ENCODE results near the gene COQ9.

DNA sequence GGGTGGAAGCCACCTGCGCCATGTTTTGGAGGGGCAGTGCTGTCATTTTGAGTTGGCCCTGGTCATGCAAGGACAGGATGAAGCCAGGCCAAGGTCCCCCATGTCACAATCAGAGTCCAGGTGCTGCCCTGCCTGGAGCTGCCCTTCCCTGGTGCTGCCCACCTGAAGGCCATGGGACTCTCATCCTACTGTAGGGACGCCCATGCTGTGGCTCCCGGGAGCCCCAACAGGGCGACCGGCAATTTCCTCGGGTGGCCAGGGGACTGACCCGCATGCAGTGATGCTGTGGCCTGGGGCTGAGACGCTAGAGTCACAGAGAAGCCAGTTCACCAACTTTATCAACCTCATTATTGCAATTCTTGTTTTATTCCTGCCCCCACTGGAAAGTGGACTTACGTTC lies 34.7 kb upstream of the COQ9 start:
- TF ChIP-seq, protein P1, sequence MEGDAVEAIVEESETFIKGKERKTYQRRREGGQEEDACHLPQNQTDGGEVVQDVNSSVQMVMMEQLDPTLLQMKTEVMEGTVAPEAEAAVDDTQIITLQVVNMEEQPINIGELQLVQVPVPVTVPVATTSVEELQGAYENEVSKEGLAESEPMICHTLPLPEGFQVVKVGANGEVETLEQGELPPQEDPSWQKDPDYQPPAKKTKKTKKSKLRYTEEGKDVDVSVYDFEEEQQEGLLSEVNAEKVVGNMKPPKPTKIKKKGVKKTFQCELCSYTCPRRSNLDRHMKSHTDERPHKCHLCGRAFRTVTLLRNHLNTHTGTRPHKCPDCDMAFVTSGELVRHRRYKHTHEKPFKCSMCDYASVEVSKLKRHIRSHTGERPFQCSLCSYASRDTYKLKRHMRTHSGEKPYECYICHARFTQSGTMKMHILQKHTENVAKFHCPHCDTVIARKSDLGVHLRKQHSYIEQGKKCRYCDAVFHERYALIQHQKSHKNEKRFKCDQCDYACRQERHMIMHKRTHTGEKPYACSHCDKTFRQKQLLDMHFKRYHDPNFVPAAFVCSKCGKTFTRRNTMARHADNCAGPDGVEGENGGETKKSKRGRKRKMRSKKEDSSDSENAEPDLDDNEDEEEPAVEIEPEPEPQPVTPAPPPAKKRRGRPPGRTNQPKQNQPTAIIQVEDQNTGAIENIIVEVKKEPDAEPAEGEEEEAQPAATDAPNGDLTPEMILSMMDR (IDR thresholded peaks at IDR 0.05) = no peak
- TF ChIP-seq POLR2A (IDR thresholded peaks at IDR 0.05) (no peak), POLR2AphosphoS5 (IDR thresholded peaks at IDR 0.05) (no peak)
